ENCODE results near the gene FAM210A. TPM values are rescaled to one million over a fixed set of nuclear protein-coding genes. Genes with fewer than 3 reads are reported as not detected.

The FAM210A gene
- total RNA-seq, 2 donors from 2014 or later, result 18.6 to 31.0 TPM

DNA sequence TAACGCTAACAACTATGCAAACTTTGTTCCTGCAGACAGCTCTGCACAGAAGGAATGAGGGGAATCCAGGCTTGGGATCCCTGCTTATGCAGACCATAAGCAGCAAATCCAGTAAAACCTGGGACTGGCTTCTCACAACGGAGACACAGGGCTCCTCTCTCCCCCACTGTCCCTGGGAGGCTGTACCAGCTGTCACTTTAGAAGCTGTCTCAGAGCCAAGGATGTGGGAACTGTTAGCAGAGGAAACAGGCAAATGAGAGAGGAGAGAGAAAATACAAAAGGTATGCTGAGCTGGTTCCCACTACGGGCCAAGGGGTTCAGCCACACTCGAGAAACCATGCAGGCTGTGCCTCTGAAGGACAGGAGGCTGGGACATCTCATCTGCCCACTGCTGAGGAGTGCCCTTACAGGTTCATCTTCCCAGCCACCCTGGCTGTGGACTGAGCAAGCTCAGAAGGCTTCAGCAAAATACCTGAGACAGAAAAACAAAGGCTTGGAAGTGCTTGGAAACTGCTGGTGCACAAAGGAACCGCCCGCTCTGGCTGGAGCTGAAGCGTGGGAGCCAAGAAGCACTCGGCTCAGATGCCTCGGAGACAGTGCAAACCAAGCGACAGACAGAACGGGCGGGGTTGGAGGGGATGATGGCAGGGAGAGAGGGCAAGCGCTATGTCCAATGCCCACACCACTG, 72.5 kb downstream of the FAM210A start:
- Histone ChIP-seq H3K9me3 (no peaks in the 10 kb centered on the region), H3K27me3 (no peaks in the 10 kb centered on the region), H3K27ac (no peak overlapping the region), H3K4me3 (no peak overlapping the region), H3K36me3 (no peaks in the 10 kb centered on the region), H3K4me1 (no peaks in the 10 kb centered on the region), H3K9ac (ENCODE audit: low read depth in 2 of 2, low read length in 2 of 2) (no peak overlapping the region)
- intact Hi-C loops (cut with DNase I), result loop anchor here (10.0 kb wide), 1 partner anchor 51 kb away; no protein-coding TSS in a partner anchor
- TF ChIP-seq CTCF (IDR thresholded peaks at IDR 0.05), result no peak
- DNase-seq, result no peak

GRCh38 chr18:13649397-13650390, 76.7 kb downstream of the FAM210A start:
- no peak for TF ChIP-seq CTCF (IDR thresholded peaks at IDR 0.05)
- no peaks in the 10 kb centered on the region for H3K36me3 ChIP-seq
- H3K27ac ChIP-seq, result no peak overlapping the region
- H3K4me1 ChIP-seq, result no peaks in the 10 kb centered on the region
- H3K27me3 ChIP-seq, result no peaks in the 10 kb centered on the region
- no peak overlapping the region for H3K4me3 ChIP-seq
- no peak overlapping the region for H3K9ac ChIP-seq (ENCODE audit: low read depth in 2 of 2, low read length in 2 of 2)
- intact Hi-C loops (cut with DNase I), result loop anchor here (10.0 kb wide), 1 partner anchor 55 kb away; no protein-coding TSS in a partner anchor
- no peak for DNase-seq
- no peaks in the 10 kb centered on the region for H3K9me3 ChIP-seq

- no peak overlapping the region for H3K27ac ChIP-seq
- intact Hi-C loops (cut with DNase I), result no loop called here
- H3K36me3 ChIP-seq, result no peaks in the 10 kb centered on the region
- no peak for TF ChIP-seq CTCF (IDR thresholded peaks at IDR 0.05)
- no peaks in the 10 kb centered on the region for H3K27me3 ChIP-seq
- no peak overlapping the region for H3K9ac ChIP-seq (ENCODE audit: low read depth in 2 of 2, low read length in 2 of 2)
- H3K4me1 ChIP-seq, result no peaks in the 10 kb centered on the region
- no peak overlapping the region for H3K4me3 ChIP-seq
- H3K9me3 ChIP-seq, result no peaks in the 10 kb centered on the region
- DNase-seq, result no peak
Observed at GRCh38 chr18:13647761-13648160, 78.6 kb downstream of the FAM210A start.

GRCh38 chr18:13646633-13647032, 79.7 kb downstream of the FAM210A start:
- Histone ChIP-seq H3K9me3 (no peaks in the 10 kb centered on the region), H3K36me3 (no peaks in the 10 kb centered on the region), H3K4me1 (no peaks in the 10 kb centered on the region), H3K27me3 (no peaks in the 10 kb centered on the region), H3K4me3 (no peak overlapping the region), H3K9ac (ENCODE audit: low read depth in 2 of 2, low read length in 2 of 2) (no peak overlapping the region), H3K27ac (no peak overlapping the region)
- no peak for TF ChIP-seq CTCF (IDR thresholded peaks at IDR 0.05)
- no peak for DNase-seq
- intact Hi-C loops (cut with DNase I), result no loop called here

GRCh38 chr18:13645093-13645492, 81.3 kb downstream of the FAM210A start:
- H3K9ac ChIP-seq (ENCODE audit: low read depth in 2 of 2, low read length in 2 of 2), result no peak overlapping the region

More at GRCh38 chr18:13645093-13645492, 81.3 kb downstream of the FAM210A start:
- H3K27me3 ChIP-seq, result no peaks in the 10 kb centered on the region
- H3K4me1 ChIP-seq, result no peaks in the 10 kb centered on the region
- TF ChIP-seq CTCF (IDR thresholded peaks at IDR 0.05), result no peak
- H3K36me3 ChIP-seq, result no peaks in the 10 kb centered on the region
- no peak overlapping the region for H3K4me3 ChIP-seq
- no peaks in the 10 kb centered on the region for H3K9me3 ChIP-seq
- no peak overlapping the region for H3K27ac ChIP-seq
- no peak for DNase-seq
- intact Hi-C loops (cut with DNase I), result no loop called here

Measured in colonic mucosa (tissue), 4 donors.